Neural cell (in vitro differentiated cells): Measurements from ENCODE around the gene PBXIP1. TPM values are rescaled to one million over a fixed set of nuclear protein-coding genes. Genes with fewer than 3 reads are reported as not detected.

Experiments
- H2AFZ ChIP-seq: fragments of 200-600, 300-800 bp; sonication (generic), shearing (Covaris generic); 2 replicates; pipeline ENCODE4 v1.6.0; 2014; ENCODE audit warnings: low read depth, mild to moderate bottlenecking, antibody characterized with exemption, low read length, moderate library complexity
- H3F3A ChIP-seq: fragments of 200-600 bp; shearing (Covaris generic); 2 replicates; pipeline ENCODE4 v1.6.1; 2016; ENCODE audit warnings: mild to moderate bottlenecking, moderate library complexity, mixed read lengths, antibody characterized with exemption, low read length; ENCODE audit not compliant: insufficient read depth, poor library complexity, severe bottlenecking
- H3K27ac ChIP-seq: fragments of 200-600, 300-800 bp; sonication (generic), shearing (Covaris generic); 2 replicates; pipeline ENCODE4 v1.5.1; 2014; ENCODE audit warnings: mild to moderate bottlenecking, low read length, moderate library complexity
- H3K27me3 ChIP-seq: fragments of 300-800, 200-600 bp; sonication (generic), shearing (Covaris generic); 2 replicates; pipeline ENCODE4 v1.6.0; 2014; ENCODE audit warnings: mild to moderate bottlenecking, low read depth, low read length, moderate library complexity; ENCODE audit not compliant: insufficient read depth
- H3K36me3 ChIP-seq: fragments of 300-800, 200-600 bp; sonication (generic), shearing (Covaris generic); 2 replicates; pipeline ENCODE4 v1.5.1; 2014; ENCODE audit warnings: mild to moderate bottlenecking, antibody characterized with exemption, low read length, moderate library complexity; ENCODE audit not compliant: insufficient read depth
- H3K4me2 ChIP-seq: fragments of 300-800, 200-600 bp; sonication (generic), shearing (Covaris generic); 2 replicates; pipeline ENCODE4 v1.6.0; 2014; ENCODE audit warnings: mild to moderate bottlenecking, low read length
- H3K4me3 ChIP-seq: fragments of 300-800, 200-600 bp; sonication (generic), shearing (Covaris generic); 2 replicates; pipeline ENCODE4 v1.5.1; 2014; ENCODE audit warnings: mild to moderate bottlenecking, low read length, moderate library complexity
- H3K79me2 ChIP-seq: fragments of 200-600 bp; shearing (Covaris generic); replicated peaks from 2 replicates; pipeline ENCODE4 v1.6.0; 2014; ENCODE audit warnings: mild to moderate bottlenecking, low read length, moderate library complexity; ENCODE audit not compliant: insufficient read depth
- H3K9ac ChIP-seq: fragments of 300-800, 200-600 bp; sonication (generic), shearing (Covaris generic); 2 replicates; pipeline ENCODE4 v1.6.1; 2016; ENCODE audit warnings: mild to moderate bottlenecking, low read length, mixed read lengths
- H3K9me2 ChIP-seq: fragments of 200-600 bp; shearing (Covaris generic); 2 replicates; pipeline ENCODE4 v1.6.1; 2016; ENCODE audit warnings: mild to moderate bottlenecking, low read length, mixed read lengths; ENCODE audit not compliant: insufficient read depth
- H3K9me3 ChIP-seq: fragments of 200-600, 300-800 bp; sonication (generic), shearing (Covaris generic); 2 replicates; pipeline ENCODE4 v1.6.1; 2016; ENCODE audit warnings: mild to moderate bottlenecking, mixed run types, low read length, moderate library complexity, mixed read lengths
- H4K20me1 ChIP-seq: fragments of 200-600 bp; shearing (Covaris generic); 2 replicates; pipeline ENCODE4 v1.6.1; 2016; ENCODE audit warnings: mild to moderate bottlenecking, mixed run types; ENCODE audit not compliant: insufficient read depth
- EP300 ChIP-seq: fragments of 450-650 bp; conservative IDR thresholded peaks from 2 replicates; pipeline ENCODE4 v1.6.1; 2014; ENCODE audit warnings: antibody characterized with exemption, mild to moderate bottlenecking, moderate library complexity; ENCODE audit not compliant: poor library complexity, severe bottlenecking
- EZH2 ChIP-seq: fragments of 200-600, 300-800 bp; shearing (Covaris generic), sonication (generic); IDR thresholded peaks from 2 replicates; pipeline ENCODE4 v1.6.1; 2014; ENCODE audit warnings: antibody characterized with exemption, low read length, borderline replicate concordance, mild to moderate bottlenecking; ENCODE audit not compliant: insufficient read depth, poor library complexity, severe bottlenecking
- MXI1 ChIP-seq: fragments of 450-650 bp; conservative IDR thresholded peaks from 2 replicates; pipeline ENCODE4 v1.6.1; 2014; ENCODE audit warnings: antibody characterized with exemption, mild to moderate bottlenecking; ENCODE audit not compliant: poor library complexity, severe bottlenecking
- POLR2AphosphoS5 ChIP-seq: IDR thresholded peaks from 2 replicates; pipeline ENCODE4 v1.6.1; 2012
- RAD21 ChIP-seq: fragments of 450-650 bp; conservative IDR thresholded peaks from 2 replicates; pipeline ENCODE4 v1.6.1; 2014; ENCODE audit warnings: antibody characterized with exemption, mild to moderate bottlenecking, moderate library complexity
- SMC3 ChIP-seq: fragments of 450-650 bp; conservative IDR thresholded peaks from 2 replicates; pipeline ENCODE4 v1.6.1; 2014; ENCODE audit warnings: antibody characterized with exemption, mild to moderate bottlenecking, moderate library complexity; ENCODE audit not compliant: poor library complexity
- TAF1 ChIP-seq: IDR thresholded peaks from 2 replicates; pipeline ENCODE4 v1.6.1; 2012; ENCODE audit warnings: low read depth
- polyA plus RNA-seq: library from polyadenylated mRNA; depleted of rRNA; stranded (reverse); fragments of >200 nt; gene quantifications from 2 replicates; pipeline ENCODE4 v1.2.3, GENCODE V29; 2014
- TF ChIP-seq, protein P1 (sequence below): IDR thresholded peaks from 2 replicates; pipeline ENCODE4 v1.6.1; 2012; ENCODE audit warnings: borderline replicate concordance
- TF ChIP-seq, protein P2 (sequence below): fragments of 450-650 bp; IDR thresholded peaks from 2 replicates; pipeline ENCODE4 v1.5.1; 2014; ENCODE audit warnings: antibody characterized with exemption, mild to moderate bottlenecking, moderate library complexity; ENCODE audit not compliant: poor library complexity, severe bottlenecking

PBXIP1 gene
- polyA plus RNA-seq, 1 donor from 2014 or later: 5.4 TPM

DNA sequence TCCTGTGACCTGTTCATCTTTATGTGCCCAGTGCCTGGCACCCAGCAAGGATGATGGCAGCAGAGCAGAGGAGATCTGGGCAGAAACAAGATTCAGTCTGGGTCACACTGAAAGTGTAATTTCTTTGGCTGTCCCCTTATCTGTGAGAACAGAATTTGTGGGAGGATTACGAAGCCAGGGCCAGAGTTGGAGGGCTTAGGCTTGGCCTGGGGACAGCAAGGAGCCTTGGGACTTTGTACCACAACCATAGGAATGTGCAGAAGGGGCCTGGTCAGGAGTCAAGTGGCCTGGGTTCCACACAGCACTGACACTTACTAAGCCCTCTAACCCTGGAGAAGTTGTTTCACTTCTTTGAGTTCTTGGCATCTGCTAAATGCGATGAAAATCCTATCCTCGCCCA, 32.2 kb downstream of the PBXIP1 start:
- Histone ChIP-seq H4K20me1 (no peaks in the 10 kb centered on the region), H3K4me2 (no peak overlapping the region), H3K27ac (no peak overlapping the region), H3K27me3 (no peaks in the 10 kb centered on the region), H3K9ac (no peak overlapping the region), H2AFZ (no peak overlapping the region), H3K4me3 (no peak overlapping the region), H3F3A (no peaks in the 10 kb centered on the region), H3K79me2 (no peaks in the 10 kb centered on the region), H3K36me3 (no peaks in the 10 kb centered on the region), H3K9me2 (no peaks in the 10 kb centered on the region), H3K9me3 (no peaks in the 10 kb centered on the region)
- TF ChIP-seq SMC3 (no peak), EZH2 (no peak), MXI1 (no peak), POLR2AphosphoS5 (no peak), TAF1 (no peak)
- TF ChIP-seq, protein P1, sequence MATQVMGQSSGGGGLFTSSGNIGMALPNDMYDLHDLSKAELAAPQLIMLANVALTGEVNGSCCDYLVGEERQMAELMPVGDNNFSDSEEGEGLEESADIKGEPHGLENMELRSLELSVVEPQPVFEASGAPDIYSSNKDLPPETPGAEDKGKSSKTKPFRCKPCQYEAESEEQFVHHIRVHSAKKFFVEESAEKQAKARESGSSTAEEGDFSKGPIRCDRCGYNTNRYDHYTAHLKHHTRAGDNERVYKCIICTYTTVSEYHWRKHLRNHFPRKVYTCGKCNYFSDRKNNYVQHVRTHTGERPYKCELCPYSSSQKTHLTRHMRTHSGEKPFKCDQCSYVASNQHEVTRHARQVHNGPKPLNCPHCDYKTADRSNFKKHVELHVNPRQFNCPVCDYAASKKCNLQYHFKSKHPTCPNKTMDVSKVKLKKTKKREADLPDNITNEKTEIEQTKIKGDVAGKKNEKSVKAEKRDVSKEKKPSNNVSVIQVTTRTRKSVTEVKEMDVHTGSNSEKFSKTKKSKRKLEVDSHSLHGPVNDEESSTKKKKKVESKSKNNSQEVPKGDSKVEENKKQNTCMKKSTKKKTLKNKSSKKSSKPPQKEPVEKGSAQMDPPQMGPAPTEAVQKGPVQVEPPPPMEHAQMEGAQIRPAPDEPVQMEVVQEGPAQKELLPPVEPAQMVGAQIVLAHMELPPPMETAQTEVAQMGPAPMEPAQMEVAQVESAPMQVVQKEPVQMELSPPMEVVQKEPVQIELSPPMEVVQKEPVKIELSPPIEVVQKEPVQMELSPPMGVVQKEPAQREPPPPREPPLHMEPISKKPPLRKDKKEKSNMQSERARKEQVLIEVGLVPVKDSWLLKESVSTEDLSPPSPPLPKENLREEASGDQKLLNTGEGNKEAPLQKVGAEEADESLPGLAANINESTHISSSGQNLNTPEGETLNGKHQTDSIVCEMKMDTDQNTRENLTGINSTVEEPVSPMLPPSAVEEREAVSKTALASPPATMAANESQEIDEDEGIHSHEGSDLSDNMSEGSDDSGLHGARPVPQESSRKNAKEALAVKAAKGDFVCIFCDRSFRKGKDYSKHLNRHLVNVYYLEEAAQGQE: no peak
- TF ChIP-seq, protein P2, sequence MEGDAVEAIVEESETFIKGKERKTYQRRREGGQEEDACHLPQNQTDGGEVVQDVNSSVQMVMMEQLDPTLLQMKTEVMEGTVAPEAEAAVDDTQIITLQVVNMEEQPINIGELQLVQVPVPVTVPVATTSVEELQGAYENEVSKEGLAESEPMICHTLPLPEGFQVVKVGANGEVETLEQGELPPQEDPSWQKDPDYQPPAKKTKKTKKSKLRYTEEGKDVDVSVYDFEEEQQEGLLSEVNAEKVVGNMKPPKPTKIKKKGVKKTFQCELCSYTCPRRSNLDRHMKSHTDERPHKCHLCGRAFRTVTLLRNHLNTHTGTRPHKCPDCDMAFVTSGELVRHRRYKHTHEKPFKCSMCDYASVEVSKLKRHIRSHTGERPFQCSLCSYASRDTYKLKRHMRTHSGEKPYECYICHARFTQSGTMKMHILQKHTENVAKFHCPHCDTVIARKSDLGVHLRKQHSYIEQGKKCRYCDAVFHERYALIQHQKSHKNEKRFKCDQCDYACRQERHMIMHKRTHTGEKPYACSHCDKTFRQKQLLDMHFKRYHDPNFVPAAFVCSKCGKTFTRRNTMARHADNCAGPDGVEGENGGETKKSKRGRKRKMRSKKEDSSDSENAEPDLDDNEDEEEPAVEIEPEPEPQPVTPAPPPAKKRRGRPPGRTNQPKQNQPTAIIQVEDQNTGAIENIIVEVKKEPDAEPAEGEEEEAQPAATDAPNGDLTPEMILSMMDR: no peak

DNA sequence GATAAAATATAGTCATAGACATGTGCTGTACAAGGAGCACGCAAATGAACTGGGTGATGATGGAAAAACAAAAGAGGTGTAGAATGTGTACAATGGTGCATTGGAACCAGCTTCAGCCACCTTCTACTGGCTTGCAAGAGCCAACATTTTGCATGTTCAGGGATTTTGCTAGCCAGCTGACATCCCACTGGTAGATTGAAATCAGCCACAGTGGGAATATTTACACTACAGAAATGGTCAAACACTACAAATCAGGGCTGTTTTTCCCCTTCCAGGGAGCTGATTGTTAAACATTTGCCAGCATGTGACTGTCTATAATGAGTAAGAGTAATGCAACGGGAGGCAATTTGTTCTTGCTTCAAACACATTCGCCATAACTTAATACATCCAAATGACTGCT, 42.6 kb downstream of the PBXIP1 start:
- H3K9me2 ChIP-seq: no peaks in the 10 kb centered on the region
- TF ChIP-seq RAD21 (no peak), MXI1 (no peak), EP300 (no peak), TAF1 (no peak), POLR2AphosphoS5 (no peak), SMC3 (no peak), EZH2 (no peak)
- TF ChIP-seq, protein P2: no peak
- TF ChIP-seq, protein P1: no peak
- no peaks in the 10 kb centered on the region for H3K36me3 ChIP-seq
- no peaks in the 10 kb centered on the region for H3K79me2 ChIP-seq
- no peak overlapping the region for H3K4me2 ChIP-seq
- H3K9me3 ChIP-seq: peaks cover 3% of the 10 kb centered on the region
- no peaks in the 10 kb centered on the region for H4K20me1 ChIP-seq
- H3F3A ChIP-seq: no peaks in the 10 kb centered on the region
- H2AFZ ChIP-seq: no peak overlapping the region
- H3K27me3 ChIP-seq: no peaks in the 10 kb centered on the region
- H3K4me3 ChIP-seq: no peak overlapping the region
- H3K27ac ChIP-seq: no peak overlapping the region
- no peak overlapping the region for H3K9ac ChIP-seq
